Measurements from ENCODE around the gene DCXR.
A peak's percentile ranks its signal among the peaks of the same experiment; 100 is the strongest.

DCXR gene

DNA sequence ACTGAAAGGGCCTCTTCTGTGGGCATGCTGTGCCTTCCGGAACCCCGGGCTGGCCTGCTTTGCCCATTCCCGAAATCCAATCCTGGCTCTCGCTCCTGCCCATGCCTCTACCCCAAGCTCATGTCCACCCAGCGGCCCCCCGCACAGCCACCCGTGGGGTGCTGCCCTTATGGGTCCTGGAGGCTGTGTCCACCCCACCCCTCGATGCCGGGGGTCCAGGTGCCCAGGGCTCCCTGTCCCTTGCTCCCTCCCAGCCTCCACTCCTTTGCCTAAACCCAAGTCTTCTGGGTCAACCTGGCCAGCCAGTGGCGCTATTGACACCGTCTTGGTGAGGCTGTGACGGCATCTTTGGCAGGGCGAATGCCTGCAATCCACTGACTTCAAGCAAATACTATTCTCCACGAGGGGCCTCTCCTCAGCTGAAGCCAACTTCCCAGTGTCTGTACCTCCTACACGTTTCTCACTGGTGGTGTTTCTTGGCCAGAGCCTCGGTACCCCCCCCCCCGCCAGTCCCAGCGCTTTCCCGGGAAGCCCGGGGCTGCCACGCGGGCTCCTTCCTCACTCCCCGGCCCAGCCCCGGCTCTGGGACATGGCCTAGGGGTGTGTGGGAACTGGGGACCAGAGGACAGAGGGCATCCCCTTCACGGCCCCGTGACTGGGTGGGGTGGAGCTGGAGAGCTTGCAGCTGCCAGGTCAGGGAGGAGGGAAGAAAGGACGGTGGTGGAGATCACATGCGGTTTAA lies 40.3 kb upstream of the DCXR start:
- Mint-ChIP-seq H3K27ac (no peak overlapping the region), H3K27me3 (peaks cover 9% of the 10 kb centered on the region), H3K9me3 (no peaks in the 10 kb centered on the region), H3K36me3 (peaks cover 48% of the 10 kb centered on the region), H3K4me3 (no peak overlapping the region), H3K4me1 (peaks cover 5% of the 10 kb centered on the region)
- no peak for ATAC-seq

DNA sequence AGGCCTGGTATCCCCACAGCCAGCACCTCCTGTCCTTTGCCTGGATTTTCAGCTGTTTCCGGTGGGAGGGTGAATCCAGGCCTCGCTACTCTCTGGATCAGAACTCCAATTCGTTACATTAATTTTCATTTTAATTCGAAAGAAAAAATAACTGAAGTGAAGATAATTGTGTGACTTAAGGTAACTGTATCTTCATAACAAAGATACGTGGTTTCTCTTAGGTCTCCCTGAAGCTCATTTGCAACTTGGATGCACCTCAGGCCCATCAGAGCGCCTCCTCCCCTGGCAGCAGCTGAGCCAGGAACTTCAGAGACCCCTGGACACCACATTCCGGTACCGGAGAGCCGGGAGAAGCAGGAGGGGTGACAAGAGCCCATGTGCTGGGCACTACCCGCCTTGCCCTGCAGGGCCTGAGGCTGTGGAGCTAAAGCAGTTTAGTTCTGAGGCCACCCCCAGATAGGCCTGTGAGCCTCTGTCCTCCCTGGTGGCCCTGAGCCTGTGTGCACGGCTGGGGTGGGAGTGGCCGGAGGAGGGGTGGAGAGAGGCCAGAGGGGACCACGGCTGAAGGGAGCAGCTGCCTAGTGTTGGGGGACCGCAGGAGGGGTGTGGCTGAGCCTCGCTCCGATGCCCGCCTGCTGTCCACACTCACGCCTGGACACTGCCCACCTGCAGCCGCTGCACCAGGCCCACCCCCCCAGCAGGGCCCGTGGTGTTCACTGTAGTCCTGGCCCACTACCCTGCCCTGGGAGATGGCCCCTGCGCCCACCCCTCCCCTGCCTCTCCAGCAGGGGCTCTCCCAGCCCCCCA lies 39.5 kb upstream of the DCXR start:
- Mint-ChIP-seq H3K4me3 (no peak overlapping the region), H3K27me3 (peaks cover 9% of the 10 kb centered on the region), H3K36me3 (peaks cover 41% of the 10 kb centered on the region), H3K27ac (peak overlapping the region; percentile 4), H3K9me3 (no peaks in the 10 kb centered on the region), H3K4me1 (peaks cover 5% of the 10 kb centered on the region)
- peak; percentile 9 for ATAC-seq

DNA sequence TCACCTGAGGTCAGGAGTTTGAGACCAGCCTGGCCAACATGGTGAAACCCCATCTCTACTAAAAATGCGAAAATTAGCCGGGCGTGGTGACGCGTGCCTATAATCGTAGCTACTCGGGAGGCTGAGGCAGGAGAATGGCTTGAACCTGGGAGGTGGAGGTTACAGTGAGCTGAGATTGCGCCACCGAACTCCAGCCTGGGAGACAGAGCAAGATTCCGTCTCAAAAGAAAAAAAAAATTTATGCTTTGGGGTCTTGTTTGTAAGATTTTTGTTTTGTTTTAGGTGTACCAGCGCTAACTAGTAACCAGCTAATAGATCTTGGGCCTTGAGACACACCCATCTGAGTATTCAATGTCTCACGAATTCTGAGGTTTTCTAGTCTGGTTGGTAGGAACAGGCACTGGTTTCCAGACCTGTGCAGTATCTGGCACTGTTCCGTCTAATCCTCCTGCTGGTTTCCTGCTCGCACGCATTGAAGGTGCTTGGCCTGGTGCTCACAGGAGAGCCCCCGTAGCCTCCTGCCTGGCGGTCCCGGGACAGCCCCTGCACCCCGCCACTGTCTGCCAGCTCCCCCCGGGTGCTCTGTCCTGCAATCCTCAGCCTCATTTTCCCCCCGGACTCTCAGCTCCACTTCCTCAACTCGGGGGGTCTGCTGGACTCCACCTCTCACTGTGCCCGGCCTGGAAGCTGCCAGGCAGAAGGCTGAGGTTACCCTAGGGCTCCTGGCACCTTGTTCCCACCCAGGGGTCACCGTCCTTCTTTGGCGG lies 38.7 kb upstream of the DCXR start:
- Mint-ChIP-seq H3K9me3 (no peaks in the 10 kb centered on the region), H3K36me3 (peaks cover 41% of the 10 kb centered on the region), H3K4me1 (peaks cover 5% of the 10 kb centered on the region), H3K27me3 (peaks cover 9% of the 10 kb centered on the region), H3K27ac (peak overlapping the region; percentile 4), H3K4me3 (no peak overlapping the region)
- no peak for ATAC-seq

DNA sequence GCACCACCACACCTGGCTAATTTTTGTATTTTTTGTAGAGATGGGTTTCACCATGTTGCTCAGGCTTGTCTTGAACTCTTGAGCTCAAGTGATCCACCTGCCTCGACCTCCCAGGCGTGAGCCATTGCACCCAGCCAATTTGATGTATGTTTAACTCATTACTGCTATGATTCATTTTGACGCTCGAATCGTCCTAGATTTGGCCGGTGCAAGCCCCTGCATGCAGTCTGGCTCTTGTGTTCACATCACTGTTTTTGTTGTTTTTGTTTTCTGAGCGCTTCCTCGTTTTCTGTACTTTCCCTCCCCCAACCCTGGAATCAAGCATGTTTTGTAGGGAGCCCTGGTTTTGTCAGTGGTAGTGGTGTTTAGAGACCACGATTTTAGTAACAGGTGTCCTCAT lies 35.9 kb upstream of the DCXR start:
- peaks cover 9% of the 10 kb centered on the region for H3K27me3 Mint-ChIP-seq
- H3K4me3 Mint-ChIP-seq = no peak overlapping the region
- no peak overlapping the region for H3K27ac Mint-ChIP-seq
- peaks cover 5% of the 10 kb centered on the region for H3K4me1 Mint-ChIP-seq
- ATAC-seq = no peak
- H3K9me3 Mint-ChIP-seq = no peaks in the 10 kb centered on the region
- peaks cover 16% of the 10 kb centered on the region for H3K36me3 Mint-ChIP-seq

DNA sequence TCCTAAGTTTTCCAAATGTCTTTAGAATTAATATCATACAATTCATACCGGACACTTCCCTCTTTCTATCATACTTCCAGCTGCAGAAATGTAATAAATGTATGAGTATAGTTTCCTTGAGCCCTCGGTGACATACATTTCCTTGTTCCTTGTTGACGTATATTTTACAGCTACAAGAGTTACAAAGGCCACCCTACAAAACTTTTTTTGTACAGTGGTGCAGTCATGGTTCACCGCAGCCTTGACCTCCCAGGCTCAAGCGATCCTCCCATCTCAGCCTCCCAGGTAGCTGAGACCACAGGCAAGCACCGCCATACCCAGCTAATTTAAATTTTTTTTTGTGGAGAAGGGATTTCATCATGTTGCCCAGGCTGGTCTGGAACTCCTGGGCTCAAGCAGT lies 35.3 kb upstream of the DCXR start:
- ATAC-seq = no peak
- no peak overlapping the region for H3K4me3 Mint-ChIP-seq
- H3K36me3 Mint-ChIP-seq = peaks cover 10% of the 10 kb centered on the region
- no peaks in the 10 kb centered on the region for H3K9me3 Mint-ChIP-seq
- no peak overlapping the region for H3K27ac Mint-ChIP-seq
- H3K27me3 Mint-ChIP-seq = peaks cover 9% of the 10 kb centered on the region
- peaks cover 5% of the 10 kb centered on the region for H3K4me1 Mint-ChIP-seq

DNA sequence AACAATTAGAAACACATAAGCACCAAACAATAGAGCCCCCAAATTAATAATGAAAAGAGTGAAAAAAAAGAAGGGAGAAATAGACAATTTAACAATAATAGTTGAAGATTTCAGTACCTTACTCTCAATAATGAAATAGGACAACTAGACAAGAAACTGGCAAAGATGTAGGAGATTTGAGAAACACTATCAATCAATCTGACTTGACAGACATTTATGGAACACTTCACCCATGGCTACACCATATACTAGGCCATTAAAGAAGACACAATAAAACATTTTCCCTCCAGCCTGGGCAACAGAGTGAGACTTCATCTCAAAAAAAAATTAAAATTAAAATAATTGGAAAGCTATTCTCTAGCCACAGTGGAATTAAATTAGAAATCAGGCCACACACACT lies 33.1 kb upstream of the DCXR start:
- no peak overlapping the region for H3K27ac Mint-ChIP-seq
- no peaks in the 10 kb centered on the region for H3K36me3 Mint-ChIP-seq
- no peaks in the 10 kb centered on the region for H3K27me3 Mint-ChIP-seq
- no peak overlapping the region for H3K4me3 Mint-ChIP-seq
- H3K4me1 Mint-ChIP-seq = peaks cover 7% of the 10 kb centered on the region
- no peak for ATAC-seq
- no peaks in the 10 kb centered on the region for H3K9me3 Mint-ChIP-seq

DNA sequence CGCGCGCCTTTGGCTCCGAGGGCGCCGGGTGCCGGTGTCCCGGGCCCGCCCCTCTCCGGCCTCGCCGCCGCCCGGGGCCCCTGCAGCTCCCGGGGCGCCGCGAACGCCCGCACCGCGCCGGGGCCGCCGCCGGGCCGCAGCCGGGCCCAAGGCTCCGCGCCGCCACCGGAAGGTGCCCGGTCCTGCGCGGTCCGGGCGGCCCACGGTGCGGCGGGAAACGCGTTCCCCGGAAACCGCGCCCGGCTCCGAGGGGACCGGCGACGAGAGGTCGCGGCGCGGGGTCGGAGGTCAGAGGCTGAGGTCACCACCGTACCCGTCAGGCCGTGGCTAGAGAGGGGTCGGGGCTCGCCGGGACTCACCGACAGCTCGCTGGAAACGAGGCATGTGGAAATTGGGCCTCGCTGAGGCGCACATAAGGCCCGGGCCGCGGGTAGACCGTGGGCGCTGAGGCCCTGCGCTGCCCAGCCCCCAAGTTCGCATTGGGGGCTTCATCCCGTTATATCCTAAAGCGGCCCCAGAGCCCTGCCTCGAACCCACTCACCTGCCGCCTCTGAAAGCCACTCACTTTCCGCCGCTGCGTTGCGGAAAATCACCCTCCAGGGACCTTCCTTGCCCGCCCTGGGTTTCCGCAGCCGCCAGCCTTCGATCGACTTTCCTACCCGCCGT lies 28.3 kb upstream of the DCXR start, which contains the start of gene DUS1L:
Gene DUS1L (minus strand): TSS at position 167 of the 666 bp plus-strand sequence. CDS start 745 bp downstream, outside the sequence.
- H3K4me1 Mint-ChIP-seq = peaks cover 16% of the 10 kb centered on the region
- peak within 1 kb of the TSS; percentile 93 for H3K27ac Mint-ChIP-seq
- peaks cover 7% of the 10 kb centered on the region for H3K36me3 Mint-ChIP-seq

GRCh38 chr17:82065193-82065637 lies 27.7 kb upstream of the DCXR start:
- H3K9me3 Mint-ChIP-seq = no peaks in the 10 kb centered on the region
- H3K27me3 Mint-ChIP-seq = no peaks in the 10 kb centered on the region
- peak; percentile 67 for ATAC-seq
- H3K27ac Mint-ChIP-seq = peak overlapping the region; percentile 93
- H3K36me3 Mint-ChIP-seq = peaks cover 9% of the 10 kb centered on the region
- peaks cover 18% of the 10 kb centered on the region for H3K4me1 Mint-ChIP-seq
- peak overlapping the region; percentile 76 for H3K4me3 Mint-ChIP-seq

More for the DNA sequence above, 28.3 kb upstream of the DCXR start, which contains the start of gene DUS1L:
- no peaks in the 10 kb centered on the region for H3K9me3 Mint-ChIP-seq
- ATAC-seq = peak; percentile 87
- H3K4me3 Mint-ChIP-seq = peak within 1 kb of the TSS; percentile 85
- H3K27me3 Mint-ChIP-seq = no peaks in the 10 kb centered on the region

- ATAC-seq = peak; percentile 9
- no peaks in the 10 kb centered on the region for H3K27me3 Mint-ChIP-seq
- peak overlapping the region; percentile 71 for H3K27ac Mint-ChIP-seq
Measured at GRCh38 chr17:82064433-82065192, 27.1 kb upstream of the DCXR start.

DNA sequence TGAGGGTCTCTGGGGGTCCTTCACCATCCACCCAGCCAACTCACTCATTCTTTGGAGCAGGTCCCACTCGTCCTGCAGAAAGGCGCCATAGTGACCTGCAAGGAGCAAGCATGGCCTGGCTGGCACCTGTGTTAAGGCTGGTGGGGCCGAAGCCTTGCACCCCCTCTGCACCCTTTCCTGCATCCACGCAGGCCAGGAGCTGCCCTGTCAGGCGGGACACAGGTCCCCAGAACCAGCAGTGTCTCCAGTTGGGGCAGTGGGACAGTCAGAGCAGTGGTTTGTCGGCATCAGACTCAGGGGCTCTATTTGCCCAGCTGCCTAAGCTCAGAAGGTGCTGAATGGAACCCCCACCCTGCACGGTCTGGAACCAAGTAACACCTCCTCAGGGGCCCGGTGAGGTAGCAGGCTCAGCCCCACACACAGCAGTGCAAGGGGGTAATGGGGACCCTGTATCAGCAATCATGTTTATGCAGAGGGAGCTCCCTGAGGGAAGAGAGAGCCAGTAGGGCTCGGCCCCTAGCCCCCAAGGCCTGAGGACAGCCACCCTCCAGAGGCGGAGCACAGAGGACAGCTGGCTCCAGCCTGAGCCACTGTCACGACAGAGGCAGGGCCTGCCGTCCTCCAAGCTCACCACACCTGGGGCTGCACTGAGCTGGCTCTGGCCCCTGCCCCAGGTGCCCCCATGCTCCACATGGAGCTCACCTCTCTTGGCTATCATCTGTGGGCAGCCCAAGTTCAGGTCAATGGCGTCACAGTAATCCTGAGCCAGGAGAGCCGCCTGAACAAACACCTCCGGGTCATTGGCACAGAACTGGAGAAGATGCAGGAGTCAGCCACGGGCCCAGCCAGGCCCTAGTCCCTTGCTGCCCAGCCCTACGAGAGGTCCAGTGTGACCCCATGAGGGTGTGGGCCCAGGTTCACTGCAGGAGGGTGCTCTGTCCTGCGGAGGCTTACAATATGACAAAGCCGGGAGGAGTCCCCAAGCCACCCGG lies 26.2 kb upstream of the DCXR start:
- H3K4me3 Mint-ChIP-seq = peak overlapping the region; percentile 76
- no peak overlapping the region for H3K27ac Mint-ChIP-seq
- peaks cover 16% of the 10 kb centered on the region for H3K36me3 Mint-ChIP-seq
- ATAC-seq = no peak
- H3K9me3 Mint-ChIP-seq = no peaks in the 10 kb centered on the region
- no peaks in the 10 kb centered on the region for H3K27me3 Mint-ChIP-seq
- H3K4me1 Mint-ChIP-seq = peaks cover 21% of the 10 kb centered on the region

More at GRCh38 chr17:82064433-82065192, 27.1 kb upstream of the DCXR start:
- Mint-ChIP-seq H3K36me3 (peaks cover 13% of the 10 kb centered on the region), H3K4me1 (peaks cover 21% of the 10 kb centered on the region), H3K9me3 (no peaks in the 10 kb centered on the region), H3K4me3 (peak overlapping the region; percentile 76)

DNA sequence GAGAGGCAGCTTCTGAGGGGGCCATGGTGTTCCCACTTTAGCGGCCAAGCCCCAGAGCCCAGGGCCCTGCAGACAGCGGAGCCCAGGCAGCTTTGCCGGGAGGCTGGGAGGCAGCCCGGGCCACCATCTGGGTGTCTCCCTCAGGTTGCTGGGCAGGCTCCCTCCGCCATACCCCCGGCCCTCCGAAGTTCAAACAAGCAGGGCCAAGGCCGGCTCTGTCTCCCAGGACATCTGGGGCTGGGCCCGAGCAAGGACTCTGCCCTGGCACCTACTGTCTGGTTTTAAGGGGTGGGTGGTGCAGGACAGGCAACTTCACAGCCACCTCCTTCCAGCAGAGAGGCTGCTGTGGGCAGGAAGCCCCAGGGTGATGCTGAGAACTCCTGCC lies 25.5 kb upstream of the DCXR start:
- Mint-ChIP-seq H3K9me3 (no peaks in the 10 kb centered on the region), H3K4me3 (no peak overlapping the region), H3K27ac (no peak overlapping the region), H3K36me3 (peaks cover 20% of the 10 kb centered on the region), H3K4me1 (peaks cover 21% of the 10 kb centered on the region), H3K27me3 (no peaks in the 10 kb centered on the region)
- no peak for ATAC-seq

GRCh38 chr17:82062076-82062983 lies 24.8 kb upstream of the DCXR start:
- no peaks in the 10 kb centered on the region for H3K9me3 Mint-ChIP-seq
- peaks cover 24% of the 10 kb centered on the region for H3K36me3 Mint-ChIP-seq
- H3K4me1 Mint-ChIP-seq = peaks cover 21% of the 10 kb centered on the region
- no peak overlapping the region for H3K27ac Mint-ChIP-seq
- H3K27me3 Mint-ChIP-seq = no peaks in the 10 kb centered on the region
- no peak overlapping the region for H3K4me3 Mint-ChIP-seq
- ATAC-seq = no peak
